H1 (cell line): Measurements from ENCODE around the gene LRRC18. TPM values are rescaled to one million over a fixed set of nuclear protein-coding genes. Genes with fewer than 3 reads are reported as not detected.

ENCODE experiments used
- CTCF ChIA-PET: fragments of 300-600 bp; sonication (Branson Sonifier 250); formaldehyde crosslinking; loops from one replicate; lab custom pipeline; 2021; ENCODE audit not compliant: partially characterized antibody; lab: Charles Lee
- POLR2A ChIA-PET: fragments of 300-600 bp; sonication (Branson Sonifier 250); formaldehyde crosslinking; loops from one replicate; lab custom pipeline; 2021; ENCODE audit warnings: inconsistent platforms; ENCODE audit not compliant: partially characterized antibody; lab: Charles Lee
- DNase-seq, 2 experiments: peaks; one replicate each; pipeline versions ENCODE4 v3.0.0 to v3.0.0-alpha.2; 2010 to 2022; ENCODE audit warnings: low spot score in 2 of 2, low read depth in 1 of 2, mixed read lengths in 1 of 2
- FAIRE-seq: peaks from 2 replicates; lab custom pipeline; 2011; peaks lifted over from hg19 to GRCh38; lab: Jason Lieb, UNC
- H2AFZ ChIP-seq: 2 replicates; pipeline ENCODE4 v1.8.1; 2012; ENCODE audit warnings: low read length, inconsistent platforms
- H2AK5ac ChIP-seq: 2 replicates; pipeline ENCODE4 v1.6.1; 2013; ENCODE audit warnings: low read depth, low read length
- H2BK120ac ChIP-seq: replicated peaks from 2 replicates; pipeline ENCODE3; 2013; ENCODE audit warnings: low read depth, low read length, inconsistent platforms
- H2BK12ac ChIP-seq: 2 replicates; pipeline ENCODE4 v1.6.1; 2013; ENCODE audit warnings: low read depth, low read length
- H2BK15ac ChIP-seq: 2 replicates; pipeline ENCODE4 v1.6.1; 2013; ENCODE audit warnings: low read length
- H2BK20ac ChIP-seq: 2 replicates; pipeline ENCODE4 v1.6.1; 2013; ENCODE audit warnings: low read length
- H2BK5ac ChIP-seq: 2 replicates; pipeline ENCODE4 v1.6.1; 2013; ENCODE audit warnings: low read depth, low read length
- H3K14ac ChIP-seq: 2 replicates; pipeline ENCODE4 v1.6.1; 2013; ENCODE audit warnings: inconsistent platforms; ENCODE audit not compliant: insufficient read length
- H3K18ac ChIP-seq: 2 replicates; pipeline ENCODE4 v1.6.1; 2013; ENCODE audit warnings: low read length; ENCODE audit errors: extremely low read depth
- H3K23ac ChIP-seq: 2 replicates; pipeline ENCODE4 v1.6.1; 2013; ENCODE audit warnings: inconsistent platforms; ENCODE audit not compliant: insufficient read length
- H3K23me2 ChIP-seq: 2 replicates; pipeline ENCODE4 v1.6.1; 2013; ENCODE audit warnings: low read depth, low read length
- H3K27ac ChIP-seq: 2 replicates; pipeline ENCODE4 v1.6.1; 2011; ENCODE audit warnings: low read depth, low read length, inconsistent platforms
- H3K27me3 ChIP-seq, 4 experiments: replicated peaks in 1 of 4; 1 replicate in 1 of 4; 2 replicates in 3 of 4; pipeline versions ENCODE4 v1.6.1 to v1.8.1; 2011 to 2013; ENCODE audit warnings: low read length in 3 of 4, mild to moderate bottlenecking in 3 of 4, inconsistent platforms in 2 of 4, mixed read lengths in 2 of 4, moderate library complexity in 1 of 4; ENCODE audit not compliant: control insufficient read depth in 3 of 4, insufficient read depth in 3 of 4; ENCODE audit errors: extremely low read depth in 1 of 4
- H3K36me3 ChIP-seq, 4 experiments: 2 replicates each; pipeline versions ENCODE4 v1.6.1 to v1.8.1; 2011 to 2013; ENCODE audit warnings: mild to moderate bottlenecking in 4 of 4, low read length in 3 of 4, moderate library complexity in 2 of 4, control low read depth in 1 of 4, inconsistent platforms in 1 of 4; ENCODE audit not compliant: insufficient read depth in 4 of 4, control insufficient read depth in 2 of 4
- H3K4ac ChIP-seq: replicated peaks from 2 replicates; pipeline ENCODE3; 2013; ENCODE audit warnings: low read length, low read depth, mixed read lengths, inconsistent platforms; ENCODE audit not compliant: insufficient read length
- H3K4me1 ChIP-seq, 4 experiments: replicated peaks in 1 of 4; 1 replicate in 1 of 4; 2 replicates in 3 of 4; pipeline versions ENCODE4 v1.6.1 to v1.8.1; 2011 to 2013; ENCODE audit warnings: low read length in 3 of 4, inconsistent platforms in 2 of 4, mixed read lengths in 1 of 4; ENCODE audit not compliant: insufficient read depth in 4 of 4, control insufficient read depth in 3 of 4
- H3K4me2 ChIP-seq, 2 experiments: 2 replicates each; pipeline versions ENCODE4 v1.6.1 to v1.8.1; 2011 to 2013; ENCODE audit warnings: low read depth in 2 of 2, low read length in 2 of 2, control low read depth in 1 of 2, inconsistent platforms in 1 of 2, mild to moderate bottlenecking in 1 of 2; ENCODE audit not compliant: insufficient read depth in 1 of 2
- H3K4me3 ChIP-seq, 4 experiments: fragments of 200-600, 300-600 bp in 1 of 4; sonication (generic), shearing (Covaris generic), sonication (Bioruptor Twin) in 1 of 4; 2 replicates each; pipeline versions ENCODE4 v1.5.1 to v1.8.1; 2011 to 2016; ENCODE audit warnings: low read length in 4 of 4, low read depth in 3 of 4, control low read depth in 2 of 4, inconsistent platforms in 2 of 4, mild to moderate bottlenecking in 2 of 4, mixed read lengths in 1 of 4, moderate library complexity in 1 of 4; ENCODE audit not compliant: insufficient read depth in 2 of 4; ENCODE audit errors: extremely low read depth in 1 of 4
- H3K56ac ChIP-seq: replicated peaks from 2 replicates; pipeline ENCODE3; 2013; ENCODE audit warnings: low read depth, mild to moderate bottlenecking, mixed read lengths, low read length, inconsistent platforms; ENCODE audit not compliant: insufficient read length
- H3K79me1 ChIP-seq: 2 replicates; pipeline ENCODE4 v1.6.1; 2013; ENCODE audit warnings: low read depth, low read length, control low read depth
- H3K79me2 ChIP-seq, 2 experiments: 2 replicates each; pipeline versions ENCODE4 v1.6.1 to v1.8.1; 2012 to 2013; ENCODE audit warnings: low read length in 2 of 2, mild to moderate bottlenecking in 2 of 2, inconsistent platforms in 1 of 2; ENCODE audit not compliant: insufficient read depth in 2 of 2, control insufficient read depth in 1 of 2
- H3K9ac ChIP-seq, 4 experiments: replicated peaks in 1 of 4; 1 replicate in 1 of 4; 2 replicates in 3 of 4; pipeline versions ENCODE4 v1.6.1 to v1.8.1; 2011 to 2013; ENCODE audit warnings: low read depth in 3 of 4, low read length in 3 of 4, control low read depth in 2 of 4, mild to moderate bottlenecking in 2 of 4, moderate library complexity in 2 of 4, inconsistent platforms in 1 of 4; ENCODE audit errors: extremely low read depth in 1 of 4
- H3K9me3 ChIP-seq, 2 experiments: 2 replicates each; pipeline versions ENCODE4 v1.6.1 to v1.8.1; 2012 to 2013; ENCODE audit warnings: mild to moderate bottlenecking in 2 of 2, moderate library complexity in 2 of 2, control low read depth in 1 of 2, inconsistent platforms in 1 of 2, low read depth in 1 of 2, low read length in 1 of 2, mixed read lengths in 1 of 2; ENCODE audit not compliant: insufficient read depth in 2 of 2
- H4K20me1 ChIP-seq, 2 experiments: replicated peaks in 1 of 2; 2 replicates each; pipeline versions ENCODE3 to v1.8.1; 2011 to 2013; ENCODE audit warnings: inconsistent platforms in 2 of 2, low read length in 2 of 2, mild to moderate bottlenecking in 1 of 2; ENCODE audit not compliant: insufficient read depth in 2 of 2, control insufficient read depth in 1 of 2
- H4K5ac ChIP-seq: 2 replicates; pipeline ENCODE4 v1.6.1; 2013; ENCODE audit warnings: low read length, low read depth, mixed read lengths, inconsistent platforms; ENCODE audit not compliant: insufficient read length
- H4K8ac ChIP-seq: 2 replicates; pipeline ENCODE4 v1.8.0; 2013; ENCODE audit warnings: mild to moderate bottlenecking, moderate library complexity, low read length, inconsistent platforms; ENCODE audit not compliant: insufficient read depth; ENCODE audit errors: extremely low read depth
- H4K91ac ChIP-seq: replicated peaks from 2 replicates; pipeline ENCODE3; 2013; ENCODE audit warnings: low read length, mixed read lengths, inconsistent platforms; ENCODE audit not compliant: insufficient read length
- FOSL1 ChIP-seq: IDR thresholded peaks from 2 replicates; pipeline ENCODE4 v1.6.1; 2011; ENCODE audit warnings: mild to moderate bottlenecking, low read depth, low read length, moderate library complexity; ENCODE audit not compliant: insufficient read depth
- HDAC6 ChIP-seq: IDR thresholded peaks from one replicate; pipeline ENCODE4 v1.7.1; 2012; ENCODE audit warnings: low read depth, mild to moderate bottlenecking, inconsistent platforms, low read length, moderate library complexity
- polyA plus RNA-seq, 7 experiments: library from polyadenylated mRNA; depleted of rRNA in 3 of 7; stranded (reverse) in 5 of 7; unstranded in 2 of 7; fragments of >200 nt in 5 of 7; fragments of 200-250 nt in 2 of 7; gene quantifications; 1 replicate in 5 of 7; 2 replicates in 1 of 7; 4 replicates in 1 of 7; pipeline versions ENCODE4 v1.2.1 to v1.2.3, GENCODE V29; 2011 to 2013; ENCODE audit warnings: missing spikeins in 2 of 7, mixed read lengths in 2 of 7
- total RNA-seq: library from RNA; stranded (reverse); fragmentation: NEBNext Ultra II Directional; extraction: Animal tissue kit (Norgen Biotek cat#: 25700); gene quantifications from 2 replicates; pipeline ENCODE4 v1.2.1, GENCODE V29; 2021

LRRC18 gene
- total and polyA plus RNA-seq, 2 of the 8 experiments (the other 6 are each of a cell fraction or from before 2014, with no cell fraction given), result not detected

DNA sequence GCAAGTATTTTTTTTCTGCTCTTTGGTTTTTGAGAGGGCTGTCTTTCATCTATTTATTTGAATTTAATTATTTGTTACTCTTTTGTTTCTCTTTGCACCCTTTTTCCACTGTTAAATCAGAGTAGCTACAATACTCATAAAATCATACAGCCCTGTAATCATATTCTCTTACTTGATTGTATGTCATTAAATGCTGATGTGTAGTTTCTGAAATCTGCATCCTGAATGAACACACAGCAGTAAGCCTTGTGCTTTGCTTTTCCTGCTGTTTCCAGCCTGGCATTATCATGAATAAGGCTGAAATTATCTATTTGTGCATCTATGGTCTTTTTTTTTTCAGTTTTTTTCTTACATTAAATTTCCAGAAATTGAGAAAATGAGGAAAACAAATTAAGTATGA lies 4.1 kb downstream of the LRRC18 start:
- H3K79me2 ChIP-seq, result no peaks in the 10 kb centered on the region
- H3K56ac ChIP-seq, result no peak overlapping the region
- no peaks in the 10 kb centered on the region; a peak in 1 of 7 replicates for H3K27me3 ChIP-seq
- ChIA-PET CTCF (no interaction called here), POLR2A (no interaction called here)
- no peak for DNase-seq
- no peak overlapping the region for H2BK5ac ChIP-seq
- H3K23ac ChIP-seq, result no peak overlapping the region
- H3K4me2 ChIP-seq, result no peak overlapping the region
- no peaks in the 10 kb centered on the region for H3K23me2 ChIP-seq
- no peak overlapping the region for H4K91ac ChIP-seq
- H2BK20ac ChIP-seq, result no peak overlapping the region
- no peak overlapping the region for H2BK12ac ChIP-seq
- no peak overlapping the region for H2BK15ac ChIP-seq
- H3K14ac ChIP-seq, result no peak overlapping the region
- H3K36me3 ChIP-seq, result no peaks in the 10 kb centered on the region
- no peak overlapping the region; a peak in 1 of 7 replicates for H3K9ac ChIP-seq
- H3K4ac ChIP-seq, result no peak overlapping the region
- no peak overlapping the region for H4K5ac ChIP-seq
- no peak overlapping the region for H4K8ac ChIP-seq
- TF ChIP-seq HDAC6, result no peak
- no peak for TF ChIP-seq FOSL1
- FAIRE-seq, result no peak
- peaks cover 0 to 3% (median 0%) of the 10 kb centered on the region in 4 experiments; a peak in 3 of 7 replicates for H3K4me1 ChIP-seq
- no peak overlapping the region for H2BK120ac ChIP-seq
- no peak overlapping the region for H3K27ac ChIP-seq
- no peak overlapping the region for H3K4me3 ChIP-seq
- H2AK5ac ChIP-seq, result no peak overlapping the region
- H3K79me1 ChIP-seq, result no peaks in the 10 kb centered on the region
- H4K20me1 ChIP-seq, result no peaks in the 10 kb centered on the region
- no peak overlapping the region for H2AFZ ChIP-seq
- no peak overlapping the region for H3K18ac ChIP-seq
- H3K9me3 ChIP-seq, result no peaks in the 10 kb centered on the region
